Esophagus muscularis mucosa (tissue), 3 donors: ENCODE data around the gene DNAJC24.

Experiments
- EP300 ChIP-seq: sonication (generic); formaldehyde crosslinking; IDR thresholded peaks from one replicate; pipeline ENCODE4 v1.6.1; 2017; ENCODE audit warnings: antibody characterized with exemption
- TF ChIP-seq, protein P1 (sequence below), 3 experiments: fragments of 200-600 bp in 2 of 3; fragments of 450-650 bp in 1 of 3; sonication (generic) in 2 of 3; IDR thresholded peaks; one replicate each; pipeline ENCODE4 v1.5.1; 2017 to 2019; ENCODE audit warnings: antibody characterized with exemption in 3 of 3, mild to moderate bottlenecking in 2 of 3, moderate library complexity in 1 of 3

DNA sequence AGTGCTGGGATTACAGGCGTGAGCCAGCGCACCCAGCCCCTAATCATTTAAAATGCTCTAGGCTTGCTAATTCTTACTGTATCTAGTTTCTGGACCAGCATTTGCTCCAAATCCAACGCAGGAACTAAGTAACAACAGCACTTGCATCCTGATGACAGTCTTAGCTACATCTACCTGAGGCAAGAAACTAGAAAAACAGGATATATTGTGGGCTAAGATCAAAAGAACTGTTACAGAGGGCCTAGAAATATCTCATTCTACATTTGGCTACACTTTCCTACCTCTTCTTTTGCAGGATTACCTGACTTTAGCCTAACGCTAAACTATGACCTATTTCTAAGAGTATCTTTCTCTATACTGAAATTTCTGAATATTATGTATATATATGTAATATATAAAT, 7.9 kb upstream of the DNAJC24 start:
- TF ChIP-seq, protein P1, sequence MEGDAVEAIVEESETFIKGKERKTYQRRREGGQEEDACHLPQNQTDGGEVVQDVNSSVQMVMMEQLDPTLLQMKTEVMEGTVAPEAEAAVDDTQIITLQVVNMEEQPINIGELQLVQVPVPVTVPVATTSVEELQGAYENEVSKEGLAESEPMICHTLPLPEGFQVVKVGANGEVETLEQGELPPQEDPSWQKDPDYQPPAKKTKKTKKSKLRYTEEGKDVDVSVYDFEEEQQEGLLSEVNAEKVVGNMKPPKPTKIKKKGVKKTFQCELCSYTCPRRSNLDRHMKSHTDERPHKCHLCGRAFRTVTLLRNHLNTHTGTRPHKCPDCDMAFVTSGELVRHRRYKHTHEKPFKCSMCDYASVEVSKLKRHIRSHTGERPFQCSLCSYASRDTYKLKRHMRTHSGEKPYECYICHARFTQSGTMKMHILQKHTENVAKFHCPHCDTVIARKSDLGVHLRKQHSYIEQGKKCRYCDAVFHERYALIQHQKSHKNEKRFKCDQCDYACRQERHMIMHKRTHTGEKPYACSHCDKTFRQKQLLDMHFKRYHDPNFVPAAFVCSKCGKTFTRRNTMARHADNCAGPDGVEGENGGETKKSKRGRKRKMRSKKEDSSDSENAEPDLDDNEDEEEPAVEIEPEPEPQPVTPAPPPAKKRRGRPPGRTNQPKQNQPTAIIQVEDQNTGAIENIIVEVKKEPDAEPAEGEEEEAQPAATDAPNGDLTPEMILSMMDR (IDR thresholded peaks at IDR 0.05), result no peak
- no peak for TF ChIP-seq EP300
